HK-2 (cell line): ENCODE data around the gene FKBP14.
A peak's percentile ranks its signal among the peaks of the same experiment; 100 is the strongest.
"Not testable (repeated sequence)": the region's sequence is repeated elsewhere in the genome, so short reads cannot be mapped to it uniquely, and the experiment has no call there.

Experiments used
- DNase-seq: peaks from one replicate; pipeline ENCODE4 v3.0.0-alpha.2; 2018; ENCODE audit not compliant: unreplicated experiment

Gene FKBP14

DNA sequence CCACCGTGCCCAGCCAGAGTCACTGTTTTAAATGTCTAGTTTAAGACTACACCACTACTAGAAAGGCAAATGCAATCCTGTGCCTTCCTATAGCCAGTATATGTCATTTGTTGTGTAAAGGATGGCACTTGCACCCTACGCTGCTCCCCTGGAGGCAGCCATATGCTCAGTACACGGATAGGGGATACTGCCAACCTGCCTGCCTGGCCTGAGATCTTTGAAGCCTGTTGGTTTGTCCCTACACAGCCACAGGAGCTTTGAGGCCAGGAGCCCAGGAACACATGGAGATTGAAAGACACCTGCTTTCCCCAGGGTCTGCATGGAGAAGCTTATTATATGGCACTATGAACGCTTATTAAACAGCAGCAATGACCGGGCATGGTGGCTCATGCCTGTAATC lies 34.6 kb downstream of the FKBP14 start:
- no peak for DNase-seq

DNA sequence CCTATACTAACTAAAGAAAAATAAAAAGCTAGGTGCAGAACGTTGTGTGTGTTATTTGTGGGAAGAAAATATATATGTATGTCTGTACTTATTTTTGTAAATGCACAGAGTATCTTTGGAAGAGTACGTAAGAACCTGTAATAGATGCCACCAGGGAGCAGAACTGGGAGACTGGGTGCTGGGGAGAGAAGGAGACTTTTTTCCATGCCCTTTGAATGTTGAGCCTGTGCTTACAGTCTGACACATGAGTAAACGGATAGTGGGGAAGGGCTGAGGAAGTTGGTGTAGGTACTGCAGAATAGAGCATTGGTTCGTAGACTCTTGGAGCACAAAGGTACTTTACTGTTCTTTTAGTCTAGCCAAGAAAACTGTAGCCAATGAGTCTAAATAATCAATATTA lies 35.6 kb downstream of the FKBP14 start:
- DNase-seq = no peak

- peak; percentile 47 for DNase-seq
Measured at GRCh38 chr7:29989257-29989995, 37.1 kb downstream of the FKBP14 start, which contains the start of gene SCRN1. SCRN1 (minus strand) TSS chr7:29989801; CDS start chr7:29969067, 20,734 bp downstream.

DNA sequence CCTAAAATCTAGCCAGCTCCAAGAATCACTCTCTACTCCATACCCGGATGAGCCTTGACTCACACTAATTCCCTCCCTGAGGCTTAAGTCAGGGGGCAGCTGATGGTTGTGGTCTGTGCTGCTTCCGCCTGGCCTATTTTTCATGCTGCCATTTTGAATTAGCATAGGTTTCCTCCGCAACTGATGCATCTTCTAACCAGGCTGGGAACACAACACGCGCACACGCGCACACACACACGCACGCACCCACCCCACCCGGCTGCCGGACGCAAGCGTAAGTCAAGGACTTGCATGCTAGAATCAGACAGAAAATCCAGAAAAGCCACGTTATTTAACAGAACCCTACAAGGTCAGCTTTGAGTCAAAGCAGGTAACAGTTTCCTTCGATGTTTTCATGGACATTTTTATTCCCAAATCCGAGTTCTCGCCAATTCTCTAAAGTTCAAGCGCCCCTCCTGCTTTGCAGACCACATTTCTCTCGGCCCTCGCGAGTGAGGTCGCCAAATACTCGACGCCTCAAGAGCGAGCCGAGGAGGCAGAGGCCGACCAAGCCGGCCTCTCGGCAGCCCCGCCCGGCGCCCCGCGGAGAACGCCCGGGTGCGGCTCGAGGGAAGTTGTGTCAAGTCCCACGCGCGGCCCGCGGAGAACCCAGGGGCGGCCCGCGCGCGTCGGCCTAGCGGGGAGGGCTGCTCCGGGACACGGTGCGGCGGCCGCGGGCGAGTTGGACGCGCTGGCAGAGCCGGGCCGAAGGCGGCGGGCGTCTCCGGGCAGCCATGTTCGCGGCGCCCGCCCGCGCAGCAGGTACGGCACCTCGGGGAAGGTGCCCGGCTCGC lies 37.9 kb downstream of the FKBP14 start:
- DNase-seq = peak; percentile 74

DNA sequence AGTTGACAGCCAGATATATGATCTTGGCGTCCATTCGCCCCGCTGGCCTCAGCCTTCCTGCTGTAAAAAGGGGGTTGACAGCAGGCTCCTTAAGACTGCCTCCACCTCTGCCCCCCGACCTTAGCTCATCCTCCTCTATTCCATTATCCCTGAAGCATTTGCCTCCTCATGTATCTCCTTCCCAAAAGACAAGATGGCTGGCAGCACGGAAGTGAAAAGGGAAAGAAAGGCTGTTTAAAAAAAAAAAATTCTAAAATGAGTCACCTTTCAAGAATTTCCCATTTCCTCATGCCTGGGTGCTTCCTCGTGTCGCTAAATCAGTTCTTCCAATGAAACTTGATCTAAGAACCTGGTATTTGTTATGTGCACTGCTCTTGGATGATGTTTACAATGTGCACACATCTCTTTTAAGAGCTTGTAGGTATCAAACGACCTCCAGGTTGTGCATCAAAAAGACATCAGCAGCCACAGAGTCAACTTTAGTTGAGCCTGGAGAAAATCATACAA lies 38.6 kb downstream of the FKBP14 start:
- DNase-seq = peak; percentile 51

- no peak for DNase-seq
Measured at GRCh38 chr7:29987083-29987482, 39.4 kb downstream of the FKBP14 start.

- no peak for DNase-seq
Measured at GRCh38 chr7:29980151-29980550, 46.4 kb downstream of the FKBP14 start.

GRCh38 chr7:29977886-29978651 lies 48.4 kb downstream of the FKBP14 start:
- DNase-seq = no peak

DNA sequence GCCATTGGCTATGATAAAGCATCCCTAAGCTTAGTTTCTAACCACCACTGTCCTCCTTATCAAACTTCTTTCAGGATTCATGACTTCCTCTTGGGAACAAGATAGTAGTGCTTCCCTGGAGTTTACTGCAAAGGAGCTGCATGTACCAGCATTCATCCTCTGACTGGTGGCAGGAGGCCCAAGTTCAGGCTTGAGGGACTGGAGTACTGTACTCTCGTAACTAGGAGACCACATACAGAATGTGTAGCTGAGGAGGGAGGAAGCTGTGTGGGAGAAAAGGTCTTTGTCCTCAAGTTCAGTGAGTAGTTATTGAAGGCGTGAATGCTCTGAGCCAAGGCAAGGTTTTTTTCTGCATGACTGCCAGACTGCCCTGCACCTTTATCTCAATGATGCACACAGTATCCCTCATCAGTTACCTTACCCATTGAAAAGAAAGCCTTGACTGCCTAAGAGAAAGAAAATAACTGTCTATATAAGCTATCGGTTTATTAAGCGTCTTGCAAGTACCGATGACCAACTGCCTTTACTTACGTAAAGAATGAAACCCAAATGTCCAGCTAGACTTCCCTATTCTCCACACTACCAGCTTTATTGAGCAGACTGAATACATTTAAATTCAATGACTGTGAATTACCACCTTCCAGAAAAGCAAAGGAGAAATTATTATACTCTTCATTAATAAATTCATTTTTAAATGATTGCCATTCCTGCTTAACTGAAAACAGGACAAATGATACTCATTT lies 49.7 kb downstream of the FKBP14 start:
- DNase-seq = no peak

GRCh38 chr7:29976266-29976665 lies 50.2 kb downstream of the FKBP14 start:
- no peak for DNase-seq

DNA sequence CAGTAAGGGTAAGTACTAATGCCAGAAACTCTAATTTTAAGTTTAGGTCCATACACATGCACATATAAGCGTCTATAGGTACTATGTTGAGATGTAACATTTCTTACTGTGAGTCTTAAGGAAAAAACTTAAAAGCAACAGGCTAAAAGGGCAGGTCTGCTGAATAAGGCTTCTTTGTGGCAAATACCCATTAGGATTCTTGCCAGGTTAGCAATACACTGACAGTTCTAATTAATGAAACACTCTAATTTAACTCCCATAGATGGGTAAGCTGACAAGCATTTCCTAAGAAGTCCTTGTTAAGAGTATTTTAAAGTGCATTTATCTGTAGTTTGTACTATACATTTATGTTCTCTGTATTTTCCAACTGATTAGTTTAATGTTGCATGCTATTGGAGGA lies 50.9 kb downstream of the FKBP14 start:
- no peak for DNase-seq

GRCh38 chr7:29974286-29974685 lies 52.2 kb downstream of the FKBP14 start:
- no peak for DNase-seq

- DNase-seq = no peak
Measured at GRCh38 chr7:29972315-29972669, 54.2 kb downstream of the FKBP14 start.

GRCh38 chr7:29971566-29972314 lies 54.8 kb downstream of the FKBP14 start:
- no peak for DNase-seq

DNA sequence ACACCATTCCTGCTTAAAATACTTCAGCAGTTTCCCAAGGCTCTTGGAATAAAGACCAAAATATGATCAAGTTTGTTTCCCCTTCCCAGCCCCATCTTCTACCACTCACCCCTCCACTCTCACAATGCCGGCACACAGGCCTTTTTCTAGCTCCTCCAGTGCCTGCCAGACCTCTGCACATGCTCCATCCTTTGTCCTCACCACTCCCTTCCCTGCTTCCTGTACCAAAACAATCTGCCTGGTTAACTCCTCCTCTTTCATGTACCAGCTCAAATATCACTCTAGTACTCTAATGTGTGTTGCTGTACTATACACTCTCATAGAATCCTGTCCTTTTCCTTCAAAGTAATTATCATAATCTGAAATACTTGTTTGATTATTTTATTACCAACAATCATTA lies 56.3 kb downstream of the FKBP14 start:
- no peak for DNase-seq

- DNase-seq = no peak
Measured at GRCh38 chr7:29969738-29970137, 56.8 kb downstream of the FKBP14 start.

- peak; percentile 71 for DNase-seq
Measured at GRCh38 chr7:29968683-29969395, 57.7 kb downstream of the FKBP14 start.

DNA sequence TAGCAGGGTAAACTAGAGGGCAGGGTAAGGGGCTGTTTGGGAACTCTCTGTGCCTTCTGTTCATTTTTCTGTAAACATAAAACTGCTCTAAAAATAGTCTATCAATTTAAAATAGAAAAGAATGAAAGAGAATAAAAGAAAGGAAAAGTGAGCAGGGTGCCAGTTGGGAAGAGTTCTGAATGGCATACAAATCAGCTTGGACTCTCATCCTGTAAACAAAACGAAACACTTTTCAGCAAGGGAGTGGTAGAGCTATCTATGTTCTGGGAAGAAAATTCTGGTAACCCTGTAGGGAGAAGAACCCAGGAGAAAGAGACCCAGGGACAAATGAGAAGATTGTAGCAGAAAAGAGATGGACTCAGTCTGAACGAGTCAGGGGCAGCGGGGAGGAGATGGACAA lies 61.5 kb downstream of the FKBP14 start:
- no peak for DNase-seq

DNA sequence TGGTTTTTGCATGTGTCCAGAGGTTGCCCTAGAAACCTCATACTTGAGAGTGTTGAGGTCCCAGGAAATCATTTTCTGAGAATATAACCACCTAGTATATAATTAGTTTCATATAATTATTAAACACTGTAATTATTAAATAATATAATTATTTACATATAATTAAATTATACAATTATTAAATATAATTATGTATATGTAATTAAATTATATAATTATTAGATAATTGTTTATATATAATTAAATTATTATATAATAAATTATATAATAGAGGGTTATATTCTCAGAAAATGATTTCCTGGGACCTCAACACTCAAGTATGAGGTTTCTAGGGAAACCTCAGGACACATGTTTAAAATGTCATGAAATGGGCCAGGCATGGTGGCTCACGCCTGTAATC lies 64.5 kb downstream of the FKBP14 start:
- DNase-seq = no peak

DNA sequence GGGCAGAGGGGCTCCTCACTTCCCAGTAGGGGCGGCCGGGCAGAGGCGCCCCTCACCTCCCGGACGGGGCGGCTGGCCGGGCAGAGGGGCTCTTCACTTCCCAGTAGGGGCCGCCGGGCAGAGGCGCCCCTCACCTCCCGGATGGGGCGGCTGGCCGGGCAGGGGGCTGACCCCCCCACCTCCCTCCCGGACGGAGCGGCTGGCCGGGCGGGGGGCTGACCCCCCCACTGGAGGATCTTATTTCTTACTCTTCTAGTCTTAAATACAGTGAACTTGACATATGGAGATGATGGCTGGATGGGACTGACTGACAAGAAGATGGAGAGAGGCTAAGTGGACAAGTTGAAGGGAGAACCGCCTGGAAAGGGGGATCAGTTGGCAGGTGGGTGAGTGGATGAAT lies 64.9 kb downstream of the FKBP14 start:
- not testable (repeated sequence) for DNase-seq
